GM23248 (cell line): Measurements from ENCODE around the gene CASP4.

Experiments used
- EZH2 ChIP-seq: fragments of 200-600 bp; sonication (generic); IDR thresholded peaks from 2 replicates; pipeline ENCODE4 v1.6.1; 2018; ENCODE audit warnings: antibody characterized with exemption, mild to moderate bottlenecking; ENCODE audit not compliant: insufficient read depth, poor library complexity, severe bottlenecking
- EZH2phosphoT487 ChIP-seq: fragments of 200-600 bp; sonication (generic); IDR thresholded peaks from 2 replicates; pipeline ENCODE4 v1.6.1; 2018; ENCODE audit warnings: antibody characterized with exemption, moderate library complexity, mild to moderate bottlenecking, low read depth; ENCODE audit not compliant: insufficient read depth

DNA sequence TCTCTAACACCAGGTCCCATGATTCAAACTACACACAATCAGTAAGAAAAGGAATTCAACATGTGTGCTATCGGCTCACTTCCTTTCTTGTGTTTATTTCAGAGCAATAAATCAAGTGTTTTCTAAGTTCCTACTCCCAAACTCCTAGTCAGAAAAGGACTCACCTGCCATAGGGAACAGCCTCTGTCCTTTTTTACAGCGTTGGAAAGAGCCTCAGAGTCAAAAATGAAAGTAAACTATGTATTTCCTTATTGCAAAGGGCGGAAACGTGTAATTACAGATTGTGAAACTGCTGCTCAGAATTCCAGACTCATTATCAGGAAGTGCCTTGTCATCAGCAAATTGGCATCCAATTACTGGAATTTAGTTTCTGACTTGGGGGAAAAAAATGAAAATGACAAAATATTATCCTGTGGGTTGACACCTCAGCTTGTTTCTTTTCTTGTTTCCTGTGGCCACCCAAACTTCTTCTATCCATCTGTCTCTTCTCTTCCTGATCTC lies at the start of gene CASP4:
- TF ChIP-seq EZH2 (no peak), EZH2phosphoT487 (no peak)
